ENCODE data around the gene NQO2. TPM values are rescaled to one million over a fixed set of nuclear protein-coding genes. Genes with fewer than 3 reads are reported as not detected.

NQO2 gene, protein sequence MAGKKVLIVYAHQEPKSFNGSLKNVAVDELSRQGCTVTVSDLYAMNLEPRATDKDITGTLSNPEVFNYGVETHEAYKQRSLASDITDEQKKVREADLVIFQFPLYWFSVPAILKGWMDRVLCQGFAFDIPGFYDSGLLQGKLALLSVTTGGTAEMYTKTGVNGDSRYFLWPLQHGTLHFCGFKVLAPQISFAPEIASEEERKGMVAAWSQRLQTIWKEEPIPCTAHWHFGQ
- 21.4 and 21.5 TPM in 2 replicates for total RNA-seq
- long read RNA-seq, full-length matches to known transcripts: 15 of 39 reads
- long read RNA-seq, partial matches to known transcripts: 1 of 39 reads
- long read RNA-seq, other reads (novel, unspliced or antisense): 23 of 39 reads

DNA sequence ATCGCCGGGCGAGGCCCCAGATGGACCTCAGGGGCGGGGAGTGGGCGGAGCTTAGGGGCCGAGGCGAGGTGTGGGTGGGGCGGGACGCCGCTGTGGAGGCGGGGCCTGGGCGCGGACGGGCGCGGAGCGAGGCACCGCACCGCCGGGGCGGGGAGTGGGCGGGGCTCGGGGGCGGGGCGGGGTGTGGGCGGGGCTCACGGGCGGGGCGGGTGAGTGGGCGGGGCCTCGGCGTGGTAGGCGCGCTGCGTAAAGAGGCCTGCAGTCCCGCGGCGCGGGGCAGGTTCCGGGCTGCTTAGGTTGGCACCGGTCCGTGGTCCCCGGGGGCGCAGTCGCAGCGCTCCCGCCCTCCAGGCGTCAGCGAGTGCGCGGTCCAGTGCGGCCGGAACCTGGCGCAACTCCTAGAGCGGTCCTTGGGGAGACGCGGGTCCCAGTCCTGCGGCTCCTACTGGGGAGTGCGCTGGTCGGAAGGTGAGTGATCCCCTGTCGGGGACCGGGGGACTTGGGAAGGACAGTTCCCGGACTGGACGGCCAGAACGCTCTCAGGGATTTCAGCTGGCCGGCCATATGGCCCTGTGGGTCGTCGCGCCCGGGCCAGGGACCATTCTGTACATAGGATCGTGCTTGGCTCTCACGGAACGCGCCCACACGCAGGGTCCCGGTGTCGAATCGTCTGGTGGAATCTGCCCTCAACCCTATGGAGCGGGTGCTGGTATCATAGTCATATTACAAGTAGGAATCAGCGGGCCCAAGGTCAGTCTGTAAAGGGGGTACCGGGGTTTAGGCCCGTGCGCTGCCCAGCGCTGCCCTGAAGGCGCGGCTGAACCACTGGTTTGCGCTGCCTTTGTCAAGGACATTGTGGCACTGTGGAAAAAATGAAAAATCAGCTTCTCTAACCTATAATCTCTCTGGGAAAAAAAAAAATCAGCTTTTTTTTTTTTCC lies at the start of gene NQO2:
NQO2 (plus strand) TSS at position 277 of the 940 bp plus-strand sequence. CDS start 6,659 bp downstream, outside the sequence.
- Mint-ChIP-seq H3K9me3 (no peaks in the 10 kb centered on the region), H3K27me3 (ENCODE audit: low read depth) (peaks cover 6% of the 10 kb centered on the region), H3K4me1 (peaks cover 24% of the 10 kb centered on the region), H3K4me3 (peak within 1 kb of the TSS; percentile 94), H3K27ac (ENCODE audit: unreplicated experiment) (peak within 1 kb of the TSS; percentile 81), H3K36me3 (ENCODE audit: low read depth) (no peaks in the 10 kb centered on the region)
- DNase-seq (ENCODE audit: low read depth, low spot score): peak; percentile 95
- TF ChIP-seq, protein P1, sequence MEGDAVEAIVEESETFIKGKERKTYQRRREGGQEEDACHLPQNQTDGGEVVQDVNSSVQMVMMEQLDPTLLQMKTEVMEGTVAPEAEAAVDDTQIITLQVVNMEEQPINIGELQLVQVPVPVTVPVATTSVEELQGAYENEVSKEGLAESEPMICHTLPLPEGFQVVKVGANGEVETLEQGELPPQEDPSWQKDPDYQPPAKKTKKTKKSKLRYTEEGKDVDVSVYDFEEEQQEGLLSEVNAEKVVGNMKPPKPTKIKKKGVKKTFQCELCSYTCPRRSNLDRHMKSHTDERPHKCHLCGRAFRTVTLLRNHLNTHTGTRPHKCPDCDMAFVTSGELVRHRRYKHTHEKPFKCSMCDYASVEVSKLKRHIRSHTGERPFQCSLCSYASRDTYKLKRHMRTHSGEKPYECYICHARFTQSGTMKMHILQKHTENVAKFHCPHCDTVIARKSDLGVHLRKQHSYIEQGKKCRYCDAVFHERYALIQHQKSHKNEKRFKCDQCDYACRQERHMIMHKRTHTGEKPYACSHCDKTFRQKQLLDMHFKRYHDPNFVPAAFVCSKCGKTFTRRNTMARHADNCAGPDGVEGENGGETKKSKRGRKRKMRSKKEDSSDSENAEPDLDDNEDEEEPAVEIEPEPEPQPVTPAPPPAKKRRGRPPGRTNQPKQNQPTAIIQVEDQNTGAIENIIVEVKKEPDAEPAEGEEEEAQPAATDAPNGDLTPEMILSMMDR (conservative IDR thresholded peaks at IDR 0.05): no peak

DNA sequence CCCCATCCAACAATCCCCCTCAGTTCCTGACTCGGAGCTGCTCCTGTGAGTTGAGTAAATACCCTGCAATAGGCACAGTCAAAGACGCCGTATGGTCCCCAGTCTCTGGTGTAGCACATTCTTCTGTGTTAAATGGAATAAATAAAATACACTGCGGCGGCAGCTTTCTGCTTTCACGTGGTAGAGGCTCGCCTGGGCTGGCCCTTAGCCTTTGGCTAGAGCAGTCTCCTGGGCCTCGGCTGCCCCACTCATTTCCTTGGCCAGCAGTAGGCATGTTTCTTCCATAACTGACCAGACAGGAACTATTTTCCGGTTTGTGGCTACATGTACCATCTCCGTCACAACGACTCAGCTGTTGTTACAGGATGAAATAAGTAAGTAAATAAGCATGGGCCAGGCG lies 49.0 kb upstream of the NQO2 start:
- Mint-ChIP-seq H3K4me1 (peaks cover 18% of the 10 kb centered on the region), H3K36me3 (ENCODE audit: low read depth) (peaks cover 2% of the 10 kb centered on the region), H3K4me3 (no peak overlapping the region), H3K27me3 (ENCODE audit: low read depth) (no peaks in the 10 kb centered on the region), H3K9me3 (no peaks in the 10 kb centered on the region), H3K27ac (ENCODE audit: unreplicated experiment) (no peak overlapping the region)
- TF ChIP-seq, protein P1 (conservative IDR thresholded peaks at IDR 0.05): no peak
- DNase-seq (ENCODE audit: low read depth, low spot score): no peak

DNA sequence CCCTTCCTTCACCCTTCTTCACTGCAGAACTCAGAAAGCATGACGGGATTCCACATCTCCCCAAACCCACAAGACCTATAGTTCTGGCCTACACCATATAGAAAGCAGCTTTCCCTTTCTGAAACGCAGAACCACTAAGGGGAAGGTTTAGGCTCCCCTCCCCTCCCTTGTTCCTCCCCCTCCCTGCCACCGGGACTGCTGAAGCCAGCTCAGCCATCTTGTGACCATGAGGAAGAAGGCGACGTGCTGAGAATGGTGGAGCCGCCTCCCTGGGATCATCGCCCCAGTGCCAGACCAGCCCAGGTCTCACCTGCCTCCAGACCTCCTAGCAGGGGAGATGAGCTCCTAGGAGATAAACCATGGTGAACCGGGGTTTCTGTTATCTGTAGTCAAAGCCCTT lies 48.0 kb upstream of the NQO2 start:
- Mint-ChIP-seq H3K9me3 (no peaks in the 10 kb centered on the region), H3K36me3 (ENCODE audit: low read depth) (peaks cover 2% of the 10 kb centered on the region), H3K27me3 (ENCODE audit: low read depth) (no peaks in the 10 kb centered on the region), H3K4me3 (no peak overlapping the region), H3K27ac (ENCODE audit: unreplicated experiment) (no peak overlapping the region), H3K4me1 (peaks cover 18% of the 10 kb centered on the region)
- DNase-seq (ENCODE audit: low read depth, low spot score): no peak
- TF ChIP-seq, protein P1 (conservative IDR thresholded peaks at IDR 0.05): no peak

DNA sequence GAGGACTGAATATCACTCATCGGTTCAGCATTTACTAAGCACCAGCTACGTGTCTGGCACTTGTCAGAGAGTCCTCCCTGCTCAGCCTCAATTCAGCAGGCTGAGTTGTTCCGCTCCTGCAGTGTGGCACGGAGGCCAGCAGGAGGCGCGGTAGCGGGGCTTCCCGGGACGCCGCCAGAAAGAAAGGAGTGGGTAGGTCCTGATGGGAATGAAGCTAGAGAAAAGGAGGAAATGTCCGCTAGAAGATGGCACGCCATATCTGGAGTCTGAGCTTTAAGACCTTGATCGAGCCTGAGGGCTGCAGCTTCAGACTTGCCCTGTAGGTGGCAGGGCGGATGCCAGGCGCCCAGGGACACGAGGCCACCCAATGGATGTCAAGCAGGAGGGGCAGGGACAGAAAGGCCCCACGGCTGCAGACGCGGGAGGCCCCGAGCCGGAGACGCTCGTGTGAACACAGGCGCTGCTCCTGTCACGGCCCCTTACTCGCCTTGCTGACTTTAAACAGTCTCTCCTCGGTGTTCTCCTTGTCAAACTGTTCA lies 47.1 kb upstream of the NQO2 start:
- TF ChIP-seq, protein P1 (conservative IDR thresholded peaks at IDR 0.05): peak; percentile 98
- Mint-ChIP-seq H3K27me3 (ENCODE audit: low read depth) (no peaks in the 10 kb centered on the region), H3K27ac (ENCODE audit: unreplicated experiment) (peak overlapping the region; percentile 30), H3K36me3 (ENCODE audit: low read depth) (peaks cover 2% of the 10 kb centered on the region), H3K4me3 (peak overlapping the region; percentile 32), H3K9me3 (no peaks in the 10 kb centered on the region), H3K4me1 (peaks cover 26% of the 10 kb centered on the region)
- DNase-seq (ENCODE audit: low read depth, low spot score): peak; percentile 76

DNA sequence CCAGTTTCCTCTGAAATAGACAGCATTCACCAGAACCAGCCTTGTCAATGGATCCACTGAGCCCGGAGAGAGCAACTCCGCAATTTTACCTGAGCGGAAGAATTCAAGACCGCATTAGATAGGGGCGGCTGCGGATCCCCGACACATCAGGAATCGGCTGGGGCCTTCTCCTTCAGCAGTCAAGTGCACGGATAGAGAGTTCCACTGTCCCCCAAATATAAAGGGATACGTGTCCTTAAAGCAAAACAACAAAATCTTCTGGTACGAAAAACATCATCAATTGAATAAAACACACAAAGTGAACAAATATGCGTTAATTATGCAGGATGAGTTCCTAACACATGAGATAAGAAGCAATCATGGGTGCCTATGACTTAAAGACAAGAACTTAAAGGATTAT lies 46.6 kb upstream of the NQO2 start:
- H3K4me1 Mint-ChIP-seq: peaks cover 28% of the 10 kb centered on the region
- no peaks in the 10 kb centered on the region for H3K9me3 Mint-ChIP-seq
- DNase-seq (ENCODE audit: low read depth, low spot score): no peak
- no peaks in the 10 kb centered on the region for H3K27me3 Mint-ChIP-seq (ENCODE audit: low read depth)
- TF ChIP-seq, protein P1 (conservative IDR thresholded peaks at IDR 0.05): no peak
- peak overlapping the region; percentile 30 for H3K27ac Mint-ChIP-seq (ENCODE audit: unreplicated experiment)
- no peaks in the 10 kb centered on the region for H3K36me3 Mint-ChIP-seq (ENCODE audit: low read depth)
- H3K4me3 Mint-ChIP-seq: no peak overlapping the region

All from neural crest cell (in vitro differentiated cells).